ENCODE measurements around the gene SYT3.

DNA sequence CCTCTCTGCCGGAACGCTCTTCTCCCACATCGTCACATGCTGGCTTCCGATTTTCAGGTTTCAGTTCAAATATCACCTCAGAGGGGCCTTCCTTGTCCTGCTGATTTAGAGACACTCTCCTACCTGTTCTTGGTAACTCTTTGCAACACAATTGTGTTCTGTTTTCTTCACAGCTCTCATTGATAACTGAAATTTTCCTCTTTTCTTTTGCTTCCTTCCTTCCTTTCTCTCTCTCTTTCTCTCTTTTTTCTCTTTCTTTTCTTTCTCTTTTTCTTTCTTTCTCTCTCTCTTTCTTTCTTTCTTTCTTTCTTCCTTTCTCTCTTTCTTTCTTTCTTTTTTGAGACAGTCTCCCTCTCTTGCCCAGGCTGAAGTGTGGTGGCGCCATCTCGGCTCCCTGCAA is 59.4 kb downstream of the SYT3 start:
- TF ChIP-seq, protein P1, sequence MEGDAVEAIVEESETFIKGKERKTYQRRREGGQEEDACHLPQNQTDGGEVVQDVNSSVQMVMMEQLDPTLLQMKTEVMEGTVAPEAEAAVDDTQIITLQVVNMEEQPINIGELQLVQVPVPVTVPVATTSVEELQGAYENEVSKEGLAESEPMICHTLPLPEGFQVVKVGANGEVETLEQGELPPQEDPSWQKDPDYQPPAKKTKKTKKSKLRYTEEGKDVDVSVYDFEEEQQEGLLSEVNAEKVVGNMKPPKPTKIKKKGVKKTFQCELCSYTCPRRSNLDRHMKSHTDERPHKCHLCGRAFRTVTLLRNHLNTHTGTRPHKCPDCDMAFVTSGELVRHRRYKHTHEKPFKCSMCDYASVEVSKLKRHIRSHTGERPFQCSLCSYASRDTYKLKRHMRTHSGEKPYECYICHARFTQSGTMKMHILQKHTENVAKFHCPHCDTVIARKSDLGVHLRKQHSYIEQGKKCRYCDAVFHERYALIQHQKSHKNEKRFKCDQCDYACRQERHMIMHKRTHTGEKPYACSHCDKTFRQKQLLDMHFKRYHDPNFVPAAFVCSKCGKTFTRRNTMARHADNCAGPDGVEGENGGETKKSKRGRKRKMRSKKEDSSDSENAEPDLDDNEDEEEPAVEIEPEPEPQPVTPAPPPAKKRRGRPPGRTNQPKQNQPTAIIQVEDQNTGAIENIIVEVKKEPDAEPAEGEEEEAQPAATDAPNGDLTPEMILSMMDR (IDR thresholded peaks at IDR 0.05): no peak
- no peak for TF ChIP-seq POLR2A (IDR thresholded peaks at IDR 0.05)
